ENCODE data around the gene AURKAIP1.

- TF ChIP-seq CTCF (IDR thresholded peaks at IDR 0.05): no peak
- no peak for TF ChIP-seq POLR2A (IDR thresholded peaks at IDR 0.05)
Observed at GRCh38 chr1:1365875-1366698, 8.9 kb downstream of the AURKAIP1 start.

All from testis (tissue), 2 donors.